ENCODE results near the gene SMG6. TPM values are rescaled to one million over a fixed set of nuclear protein-coding genes. Genes with fewer than 3 reads are reported as not detected.

SMG6 gene
- total RNA-seq, 4 donors from 2014 or later: 17.9 to 24.0 (median 20.1) TPM

DNA sequence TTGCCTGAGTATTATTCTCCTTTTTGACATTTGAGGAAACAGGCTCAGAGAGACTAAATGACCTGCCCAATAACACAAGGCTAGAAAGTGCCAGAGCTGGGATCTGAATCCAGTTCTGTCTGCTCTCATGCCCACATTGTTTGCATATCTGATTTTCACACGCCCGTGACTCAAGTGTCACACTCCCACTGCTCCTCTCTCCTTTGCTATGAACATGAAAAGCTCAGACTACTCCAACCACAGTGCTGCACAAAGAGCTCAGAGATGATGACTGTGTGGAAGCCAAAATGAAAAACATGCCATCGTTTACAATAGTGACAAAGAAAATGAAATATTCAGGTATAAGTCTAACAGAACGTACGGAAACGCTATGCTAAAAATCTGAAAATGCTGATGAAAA, 107.9 kb downstream of the SMG6 start:
- intact Hi-C loops (cut with DNase I): no loop called here

DNA sequence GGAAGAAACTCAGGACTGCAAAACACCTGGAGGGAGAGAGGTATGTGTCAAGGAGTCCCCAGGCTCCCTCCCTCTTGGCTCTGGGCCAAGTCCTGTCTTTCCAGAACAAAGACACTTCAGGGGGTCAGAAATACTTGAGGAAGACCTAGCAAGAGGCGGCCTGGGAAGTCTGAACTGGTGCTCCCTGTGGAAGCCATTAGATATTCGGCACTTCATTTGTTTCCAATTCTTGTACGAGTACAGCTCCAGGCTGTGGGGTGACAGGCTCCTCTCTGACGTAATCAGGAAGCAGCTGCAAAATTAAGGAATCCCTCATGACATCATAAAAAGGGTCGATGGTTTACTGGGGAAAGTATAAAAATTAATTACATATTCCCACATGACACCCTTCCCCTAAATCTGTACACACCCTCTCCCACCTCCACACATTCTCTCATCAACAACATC, 108.7 kb downstream of the SMG6 start:
- Histone ChIP-seq H3K9me3 (no peaks in the 10 kb centered on the region), H3K4me1 (peaks cover 14 to 53% (median 33%) of the 10 kb centered on the region in 3 donors), H3K4me3 (no peak overlapping the region), H3K27me3 (no peaks in the 10 kb centered on the region), H3K27ac (peak overlapping the region in 2 of 4 donors; percentile 23 to 34), H3K36me3 (peaks cover 0 to 28% (median 0%) of the 10 kb centered on the region in 3 donors)
- TF ChIP-seq POLR2A (IDR thresholded peaks at IDR 0.05): no peak
- TF ChIP-seq, protein P1, sequence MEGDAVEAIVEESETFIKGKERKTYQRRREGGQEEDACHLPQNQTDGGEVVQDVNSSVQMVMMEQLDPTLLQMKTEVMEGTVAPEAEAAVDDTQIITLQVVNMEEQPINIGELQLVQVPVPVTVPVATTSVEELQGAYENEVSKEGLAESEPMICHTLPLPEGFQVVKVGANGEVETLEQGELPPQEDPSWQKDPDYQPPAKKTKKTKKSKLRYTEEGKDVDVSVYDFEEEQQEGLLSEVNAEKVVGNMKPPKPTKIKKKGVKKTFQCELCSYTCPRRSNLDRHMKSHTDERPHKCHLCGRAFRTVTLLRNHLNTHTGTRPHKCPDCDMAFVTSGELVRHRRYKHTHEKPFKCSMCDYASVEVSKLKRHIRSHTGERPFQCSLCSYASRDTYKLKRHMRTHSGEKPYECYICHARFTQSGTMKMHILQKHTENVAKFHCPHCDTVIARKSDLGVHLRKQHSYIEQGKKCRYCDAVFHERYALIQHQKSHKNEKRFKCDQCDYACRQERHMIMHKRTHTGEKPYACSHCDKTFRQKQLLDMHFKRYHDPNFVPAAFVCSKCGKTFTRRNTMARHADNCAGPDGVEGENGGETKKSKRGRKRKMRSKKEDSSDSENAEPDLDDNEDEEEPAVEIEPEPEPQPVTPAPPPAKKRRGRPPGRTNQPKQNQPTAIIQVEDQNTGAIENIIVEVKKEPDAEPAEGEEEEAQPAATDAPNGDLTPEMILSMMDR (IDR thresholded peaks at IDR 0.05): no peak
- 50 to 71% methylated on average over 5 of the region's 5 CpGs for WGBS, 2 donors
- intact Hi-C loops (cut with DNase I): no loop called here
- no peak for DNase-seq

More for the DNA sequence above, 107.9 kb downstream of the SMG6 start:
- no peaks in the 10 kb centered on the region for H3K27me3 ChIP-seq
- no peak for DNase-seq
- peaks cover 0 to 28% (median 0%) of the 10 kb centered on the region in 3 donors for H3K36me3 ChIP-seq
- no peaks in the 10 kb centered on the region for H3K9me3 ChIP-seq
- TF ChIP-seq, protein P1 (IDR thresholded peaks at IDR 0.05): no peak
- TF ChIP-seq POLR2A (IDR thresholded peaks at IDR 0.05): no peak
- peak overlapping the region in 2 of 4 donors; percentile 23 to 34 for H3K27ac ChIP-seq
- WGBS, 2 donors: 47 to 52% methylated on average over 6 of the region's 6 CpGs
- peaks cover 8 to 45% (median 25%) of the 10 kb centered on the region in 3 donors for H3K4me1 ChIP-seq
- H3K4me3 ChIP-seq: no peak overlapping the region

DNA sequence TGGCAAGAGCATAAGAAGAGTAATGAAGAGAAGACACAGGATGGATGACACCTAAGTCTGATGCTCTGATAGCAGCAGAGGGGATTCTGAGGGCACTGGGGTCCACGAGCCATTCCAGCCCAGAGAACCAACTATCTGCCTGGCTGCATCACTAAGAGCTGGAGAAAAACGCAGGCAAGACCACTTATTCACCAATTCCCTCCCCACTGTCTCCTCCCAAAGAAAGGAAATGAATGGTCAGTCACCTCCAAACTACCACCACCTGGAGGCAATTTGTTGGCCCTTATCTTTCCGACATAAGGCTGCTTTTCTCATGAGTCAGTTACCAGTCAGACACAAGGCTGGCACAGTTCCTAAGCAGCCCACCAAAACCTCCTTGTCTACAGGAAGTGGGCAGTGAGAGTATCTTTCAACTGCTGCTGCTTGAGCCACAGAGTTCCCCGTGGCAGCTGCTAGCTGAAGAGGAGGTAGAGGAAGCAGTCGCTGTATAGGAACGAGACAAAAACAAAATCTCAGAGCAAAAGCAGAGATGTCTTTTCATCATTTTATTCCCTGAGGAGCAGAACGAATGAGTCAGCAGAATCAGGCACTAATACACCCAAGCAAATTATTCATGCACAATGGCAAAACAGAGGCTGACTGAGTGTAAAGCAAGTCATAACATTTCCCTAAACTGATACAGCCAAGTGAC, 111.1 kb downstream of the SMG6 start:
- Histone ChIP-seq H3K27ac (peak overlapping the region; percentile 59 to 69 (median 64)), H3K4me1 (peaks cover 14 to 67% (median 41%) of the 10 kb centered on the region in 3 donors), H3K9me3 (no peaks in the 10 kb centered on the region), H3K36me3 (peaks cover 0 to 40% (median 0%) of the 10 kb centered on the region in 3 donors), H3K4me3 (no peak overlapping the region), H3K27me3 (no peaks in the 10 kb centered on the region)
- WGBS, 2 donors: 20 to 21% methylated on average over 6 to 7 of the region's 7 CpGs
- DNase-seq: no peak
- intact Hi-C loops (cut with DNase I): no loop called here
- TF ChIP-seq, protein P1 (IDR thresholded peaks at IDR 0.05): no peak
- TF ChIP-seq POLR2A (IDR thresholded peaks at IDR 0.05): no peak

DNA sequence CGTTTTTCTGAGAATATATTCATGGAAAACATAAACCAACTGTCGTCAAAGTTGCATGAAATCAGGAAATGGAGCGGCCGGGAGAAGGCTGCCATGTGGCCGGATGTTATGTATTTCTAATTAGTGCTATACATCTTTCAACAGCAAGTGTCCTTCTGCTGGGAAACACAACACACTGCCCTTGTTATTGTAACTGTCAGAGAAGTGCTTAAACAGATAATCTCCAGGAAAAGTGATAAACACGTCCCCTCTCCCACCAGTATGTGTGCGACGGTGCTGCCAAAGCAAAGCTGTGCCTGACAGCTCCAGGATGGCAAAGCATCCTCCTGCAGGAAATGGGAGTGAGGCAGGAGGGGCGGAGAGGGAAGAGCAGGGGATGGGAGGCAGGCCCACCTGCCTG, 111.8 kb downstream of the SMG6 start:
- Histone ChIP-seq H3K4me1 (peaks cover 14 to 67% (median 41%) of the 10 kb centered on the region in 3 donors), H3K9me3 (no peaks in the 10 kb centered on the region), H3K27ac (peak overlapping the region; percentile 59 to 69 (median 64)), H3K36me3 (peaks cover 0 to 47% (median 0%) of the 10 kb centered on the region in 3 donors), H3K4me3 (no peak overlapping the region), H3K27me3 (no peaks in the 10 kb centered on the region)
- 61 to 77% methylated on average over 9 of the region's 9 CpGs for WGBS, 2 donors
- TF ChIP-seq, protein P1 (IDR thresholded peaks at IDR 0.05): no peak
- TF ChIP-seq POLR2A (IDR thresholded peaks at IDR 0.05): no peak
- DNase-seq: no peak
- intact Hi-C loops (cut with DNase I): no loop called here

DNA sequence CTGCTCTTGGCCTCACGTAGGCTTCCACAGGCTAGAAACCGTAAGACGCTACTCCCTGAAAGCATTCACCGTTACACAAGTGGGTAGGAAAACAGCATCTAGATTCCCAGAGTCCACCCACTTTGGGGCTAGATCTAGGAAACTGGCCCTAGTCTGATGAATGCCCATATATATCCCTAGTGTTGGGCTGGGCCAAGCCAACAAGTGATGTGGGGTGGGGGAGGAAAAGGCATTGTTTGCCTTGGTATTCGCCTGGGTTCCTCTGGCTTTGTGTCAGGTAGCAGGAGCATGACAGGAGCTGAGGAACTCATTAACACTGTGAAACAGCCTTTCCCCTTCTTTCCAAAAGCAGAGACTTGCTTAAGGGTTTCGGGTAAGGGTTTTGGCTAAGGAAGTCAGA, 112.4 kb downstream of the SMG6 start:
- H3K27me3 ChIP-seq: no peaks in the 10 kb centered on the region
- no peak for TF ChIP-seq POLR2A (IDR thresholded peaks at IDR 0.05)
- TF ChIP-seq, protein P1 (IDR thresholded peaks at IDR 0.05): no peak
- H3K4me1 ChIP-seq: peaks cover 14 to 64% (median 41%) of the 10 kb centered on the region in 3 donors
- H3K9me3 ChIP-seq: no peaks in the 10 kb centered on the region
- H3K36me3 ChIP-seq: peaks cover 0 to 52% (median 0%) of the 10 kb centered on the region in 3 donors
- WGBS, 2 donors: 85 to 92% methylated on average over 4 to 6 of the region's 6 CpGs
- H3K27ac ChIP-seq: peak overlapping the region in 2 of 4 donors; percentile 68 to 69
- intact Hi-C loops (cut with DNase I): no loop called here
- H3K4me3 ChIP-seq: no peak overlapping the region
- DNase-seq: no peak

All from esophagus squamous epithelium (tissue), 5 donors.